K562 (cell line): Measurements from ENCODE around the gene KAZN. TPM values are rescaled to one million over a fixed set of nuclear protein-coding genes. Genes with fewer than 3 reads are reported as not detected.

ENCODE experiments used
- ATAC-seq: fragments of 200-7000 bp; cut with Tn5 transposase; 3 replicates; pipeline ENCODE4 v1.9.1; 2020; ENCODE audit warnings: moderate library complexity
- BruUV-seq: library from RNA; stranded (reverse); fragments of 400-500 nt; replicated peaks from 2 replicates; lab custom pipeline; 2021; lab: Mats Ljungman, UMichigan
- CTCF ChIA-PET: fragments of 300-600 bp; formaldehyde crosslinking; extraction: SDS; loops from one replicate; lab custom pipeline; 2021; ENCODE audit warnings: low intra/inter-chr PET ratio; lab: Yijun Ruan, JAX
- POLR2A ChIA-PET: fragments of 300-600, 350-650 bp; sonication (Branson Sonifier 250); formaldehyde crosslinking; extraction: SDS; loops from one replicate; lab custom pipeline; 2021; ENCODE audit warnings: antibody characterized with exemption, inconsistent platforms; lab: Yijun Ruan, JAX
- DNase-seq, 4 experiments: peaks; one replicate each; pipeline versions ENCODE4 v3.0.0 to v3.0.0-alpha.2; 2011 to 2018; ENCODE audit warnings: low spot score in 3 of 4, mixed read lengths in 3 of 4; ENCODE audit errors: extremely low read depth in 1 of 4
- FAIRE-seq: peaks from 2 replicates; lab custom pipeline; 2011; peaks lifted over from hg19 to GRCh38; lab: Jason Lieb, UNC
- H2AFZ ChIP-seq: 2 replicates; pipeline ENCODE4 v1.6.0; 2011; ENCODE audit warnings: low read depth, low read length, control low read depth, inconsistent platforms
- H3K27ac ChIP-seq: fragments of 200-600 bp; 3 replicates; pipeline ENCODE4 v1.8.0; 2011; ENCODE audit warnings: low read depth, mild to moderate bottlenecking, control low read depth, inconsistent platforms, low read length, moderate library complexity, mixed read lengths; ENCODE audit errors: extremely low read depth
- H3K27me3 ChIP-seq, 2 experiments: fragments of 300-600 bp in 1 of 2; 2 replicates in 1 of 2; 3 replicates in 1 of 2; pipeline versions ENCODE4 v1.6.0 to v1.8.0; 2011; ENCODE audit warnings: inconsistent platforms in 2 of 2, low read length in 2 of 2, mild to moderate bottlenecking in 1 of 2, mixed read lengths in 1 of 2, moderate library complexity in 1 of 2; ENCODE audit not compliant: control insufficient read depth in 2 of 2, insufficient read depth in 2 of 2
- H3K36me3 ChIP-seq: fragments of 300-600 bp; 3 replicates; pipeline ENCODE4 v1.8.0; 2011; ENCODE audit warnings: mild to moderate bottlenecking, low read length, inconsistent platforms; ENCODE audit not compliant: control insufficient read depth, insufficient read depth
- H3K4me1 ChIP-seq, 2 experiments: fragments of 200-600 bp in 1 of 2; replicated peaks in 1 of 2; 2 replicates in 1 of 2; 3 replicates in 1 of 2; pipeline versions ENCODE4 v1.5.1 to v1.8.0; 2011; ENCODE audit warnings: inconsistent platforms in 2 of 2, low read length in 2 of 2, mild to moderate bottlenecking in 1 of 2, mixed read lengths in 1 of 2, moderate library complexity in 1 of 2; ENCODE audit not compliant: control insufficient read depth in 2 of 2, insufficient read depth in 2 of 2
- H3K4me2 ChIP-seq: 2 replicates; pipeline ENCODE4 v1.6.1; 2011; ENCODE audit warnings: low read length, control low read depth, inconsistent platforms, mixed read lengths; ENCODE audit not compliant: insufficient read depth
- H3K4me3 ChIP-seq: fragments of 200-600 bp; sonication (generic), shearing (Covaris generic); 2 replicates; pipeline ENCODE4 v1.5.1; 2016; ENCODE audit warnings: control low read depth, inconsistent platforms
- H3K79me2 ChIP-seq: fragments of 200-600 bp; 3 replicates; pipeline ENCODE4 v1.8.0; 2011; ENCODE audit warnings: low read length, inconsistent platforms; ENCODE audit not compliant: control insufficient read depth, insufficient read depth
- H3K9ac ChIP-seq, 2 experiments: 2 replicates each; pipeline versions ENCODE4 v1.6.0 to v1.6.1; 2011; ENCODE audit warnings: low read depth in 2 of 2, low read length in 2 of 2, control low read depth in 1 of 2, inconsistent platforms in 1 of 2, mild to moderate bottlenecking in 1 of 2, mixed read lengths in 1 of 2; ENCODE audit not compliant: insufficient read depth in 1 of 2
- H3K9me1 ChIP-seq: one replicate; pipeline ENCODE4 v1.6.0; 2011; ENCODE audit warnings: inconsistent platforms, mild to moderate bottlenecking, low read length, moderate library complexity; ENCODE audit not compliant: control insufficient read depth, insufficient read depth
- H3K9me3 ChIP-seq: replicated peaks from 2 replicates; pipeline ENCODE4 v1.5.1; 2011; ENCODE audit warnings: low read depth, low read length, inconsistent platforms; ENCODE audit not compliant: control insufficient read depth, insufficient read depth
- H4K20me1 ChIP-seq: replicated peaks from 2 replicates; pipeline ENCODE4 v1.6.1; 2011; ENCODE audit warnings: low read length, inconsistent platforms, mixed read lengths; ENCODE audit not compliant: control insufficient read depth, insufficient read depth
- FOXJ2 ChIP-seq: fragments of 200-800 bp; sonication (Bioruptor generic); IDR thresholded peaks from 2 replicates; pipeline ENCODE4 v1.6.1; 2016; ENCODE audit warnings: missing genetic modification characterization, missing compliant biosample characterization
- JUN ChIP-seq, 2 experiments: sonication (generic) in 1 of 2; formaldehyde crosslinking in 1 of 2; IDR thresholded peaks; 2 replicates each; pipeline versions ENCODE4 v1.6.1 to v1.8.0; 2012 to 2022; ENCODE audit warnings: borderline replicate concordance in 2 of 2, mild to moderate bottlenecking in 2 of 2, improper control_type of control experiment in 1 of 2, low read depth in 1 of 2, low read length in 1 of 2, missing genetic modification reagents in 1 of 2
- REST ChIP-seq, 2 experiments: fragments of 450-650 bp; formaldehyde crosslinking in 1 of 2; IDR thresholded peaks; 2 replicates each; pipeline versions ENCODE4 v1.4.0 to v1.6.1; 2014 to 2020; ENCODE audit warnings: mild to moderate bottlenecking in 2 of 2, borderline replicate concordance in 1 of 2, low read depth in 1 of 2
- WGBS: fragments of 100-300 bp; shearing (Covaris generic); methylation state at CpG from one replicate; pipeline ENCODE4 v1.1.6; 2016; ENCODE audit warnings: low coverage, mixed read lengths; ENCODE audit not compliant: insufficient coverage; ENCODE audit errors: missing lambda C conversion rate; 5-methylcytosine and 5-hydroxymethylcytosine counted together
- in situ Hi-C: fragments of 300-500 bp; cut with MboI; formaldehyde crosslinking; loops from 4 replicates; pipeline ENCODE4 v1.15.0; 2018; ENCODE audit warnings: inconsistent platforms, mixed read lengths
- intact Hi-C: fragments of 100-400 bp; cut with micrococcal nuclease; formaldehyde crosslinking; loops from 2 replicates; pipeline ENCODE4 v1.14.2; 2022
- polyA plus RNA-seq, 8 experiments: library from polyadenylated mRNA; depleted of rRNA in 4 of 8; stranded (reverse) in 5 of 8; unstranded in 3 of 8; fragments of >200 nt; fragmentation: Nextera tagmentation in 2 of 8; fragmentation: Illumina TruSeq in 1 of 8; extraction: Ambion mirVana in 2 of 8; extraction: Trizol in 1 of 8; gene quantifications; 2 replicates each; pipeline versions ENCODE4 v1.2.1 to v1.2.3, GENCODE V29; 2011 to 2014; ENCODE audit warnings: inconsistent platforms in 1 of 8, missing spikeins in 1 of 8
- total RNA-seq, 7 experiments: library from RNA; depleted of rRNA in 6 of 7; stranded (reverse); fragments of >200 nt in 6 of 7; fragmentation: Illumina TruSeq in 2 of 7; extraction: Trizol in 2 of 7; gene quantifications; 2 replicates each; pipeline versions ENCODE4 v1.2.1 to v1.2.3, GENCODE V29; 2011 to 2021; ENCODE audit warnings: low replicate concordance in 1 of 7

KAZN gene
- total and polyA plus RNA-seq, 9 of the 15 experiments (the other 6 are each of a cell fraction or from before 2014, with no cell fraction given), result 2.1 to 21.6 (median 5.4) TPM

- no peaks in the 10 kb centered on the region; the same call in 1 of the 2 replicates for H4K20me1 ChIP-seq
- FAIRE-seq (no peak), ATAC-seq (no peak), DNase-seq (no peak)
- H3K4me3 ChIP-seq, result no peak overlapping the region
- in situ Hi-C loops (no loop called here), intact Hi-C loops (no loop called here)
- TF ChIP-seq JUN (IDR thresholded peaks at IDR 0.05; ENCODE audit: borderline replicate concordance, low read depth, low read length) (no peak), JUN (CRISPR knock-in tag; IDR thresholded peaks at IDR 0.05; ENCODE audit: borderline replicate concordance) (no peak), REST (IDR thresholded peaks at IDR 0.05; ENCODE audit: borderline replicate concordance) (no peak), REST (CRISPR knock-in tag; IDR thresholded peaks at IDR 0.05; ENCODE audit: low read depth) (no peak), FOXJ2 (tag) (no peak)
- H3K27ac ChIP-seq, result no peak overlapping the region
- H3K9me3 ChIP-seq, result no peaks in the 10 kb centered on the region
- ChIA-PET POLR2A (interaction anchor here (0.5 to 1.7 kb wide), 4 partner anchors 9 to 1974 kb away, joined by 3 to 5 read pairs (median 3); no protein-coding TSS in a partner anchor), CTCF (no interaction called here)
- peaks cover 49 to 79% of the 10 kb centered on the region in 2 experiments for H3K27me3 ChIP-seq
- H3K9me1 ChIP-seq, result no peaks in the 10 kb centered on the region
- peaks cover 0 to 8% of the 10 kb centered on the region in 2 experiments; a peak in 2 of 5 replicates for H3K4me1 ChIP-seq
- H3K4me2 ChIP-seq, result no peak overlapping the region
- no peak overlapping the region for H2AFZ ChIP-seq
- BruUV-seq, result no TSS peak
- no peaks in the 10 kb centered on the region for H3K79me2 ChIP-seq
- WGBS, result 3% methylated on average over 16 of the region's 16 CpGs
- H3K9ac ChIP-seq, result no peak overlapping the region
- H3K36me3 ChIP-seq, result no peaks in the 10 kb centered on the region
These were observed 495.6 kb downstream of the KAZN start for GRCh38 chr1:15094056-15094455.
